ENCODE data around the gene LPP.

DNA sequence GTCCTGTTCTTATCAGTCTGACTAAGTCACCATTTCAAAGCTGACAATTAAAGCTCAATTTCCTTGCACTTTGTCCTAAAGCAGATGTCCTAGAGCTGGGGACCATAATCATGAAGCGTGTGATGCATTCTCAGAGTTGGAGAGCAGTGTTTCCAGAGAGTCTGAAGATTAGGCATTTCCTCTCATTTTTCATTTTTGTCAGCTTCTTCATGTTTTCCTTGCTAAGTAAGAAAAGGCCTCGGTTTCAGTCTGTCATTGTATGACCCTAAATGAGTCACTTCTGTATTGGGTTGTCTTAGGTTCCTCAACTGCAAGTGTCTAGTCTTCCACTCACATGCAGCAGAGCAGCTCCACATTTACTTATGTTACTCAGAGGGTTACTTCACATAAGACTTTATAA, 760.6 kb downstream of the LPP start:
- TF ChIP-seq, protein P1, sequence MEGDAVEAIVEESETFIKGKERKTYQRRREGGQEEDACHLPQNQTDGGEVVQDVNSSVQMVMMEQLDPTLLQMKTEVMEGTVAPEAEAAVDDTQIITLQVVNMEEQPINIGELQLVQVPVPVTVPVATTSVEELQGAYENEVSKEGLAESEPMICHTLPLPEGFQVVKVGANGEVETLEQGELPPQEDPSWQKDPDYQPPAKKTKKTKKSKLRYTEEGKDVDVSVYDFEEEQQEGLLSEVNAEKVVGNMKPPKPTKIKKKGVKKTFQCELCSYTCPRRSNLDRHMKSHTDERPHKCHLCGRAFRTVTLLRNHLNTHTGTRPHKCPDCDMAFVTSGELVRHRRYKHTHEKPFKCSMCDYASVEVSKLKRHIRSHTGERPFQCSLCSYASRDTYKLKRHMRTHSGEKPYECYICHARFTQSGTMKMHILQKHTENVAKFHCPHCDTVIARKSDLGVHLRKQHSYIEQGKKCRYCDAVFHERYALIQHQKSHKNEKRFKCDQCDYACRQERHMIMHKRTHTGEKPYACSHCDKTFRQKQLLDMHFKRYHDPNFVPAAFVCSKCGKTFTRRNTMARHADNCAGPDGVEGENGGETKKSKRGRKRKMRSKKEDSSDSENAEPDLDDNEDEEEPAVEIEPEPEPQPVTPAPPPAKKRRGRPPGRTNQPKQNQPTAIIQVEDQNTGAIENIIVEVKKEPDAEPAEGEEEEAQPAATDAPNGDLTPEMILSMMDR (IDR thresholded peaks at IDR 0.05 in 2 of 3, conservative IDR thresholded peaks at IDR 0.05 in 1 of 3; ENCODE audit: borderline replicate concordance in 1 of 3, insufficient read depth in 1 of 3, low read depth in 2 of 3, low read length in 2 of 3), result no peak
- TF ChIP-seq POLR2A (IDR thresholded peaks at IDR 0.05; ENCODE audit: borderline replicate concordance, extremely low read depth, insufficient read depth, insufficient read length) (no peak), SP1 (IDR thresholded peaks at IDR 0.05; ENCODE audit: low read depth) (no peak), CBX3 (IDR thresholded peaks at IDR 0.05; ENCODE audit: low read depth) (no peak), EZH2phosphoT487 (IDR thresholded peaks at IDR 0.05; ENCODE audit: borderline replicate concordance) (no peak), ELF1 (IDR thresholded peaks at IDR 0.05; ENCODE audit: borderline replicate concordance, low read depth) (no peak), CEBPB (IDR thresholded peaks at IDR 0.05; ENCODE audit: low read depth) (no peak), EZH2 (IDR thresholded peaks at IDR 0.05) (no peak), ZNF274 (IDR thresholded peaks at IDR 0.05; ENCODE audit: low read depth, low read length) (no peak), TCF7L2 (IDR thresholded peaks at IDR 0.05; ENCODE audit: borderline replicate concordance, extremely low read depth, insufficient read depth, insufficient read length) (no peak), RAD21 (IDR thresholded peaks at IDR 0.05; ENCODE audit: low read depth) (no peak)
- TF ChIP-seq, protein P2, sequence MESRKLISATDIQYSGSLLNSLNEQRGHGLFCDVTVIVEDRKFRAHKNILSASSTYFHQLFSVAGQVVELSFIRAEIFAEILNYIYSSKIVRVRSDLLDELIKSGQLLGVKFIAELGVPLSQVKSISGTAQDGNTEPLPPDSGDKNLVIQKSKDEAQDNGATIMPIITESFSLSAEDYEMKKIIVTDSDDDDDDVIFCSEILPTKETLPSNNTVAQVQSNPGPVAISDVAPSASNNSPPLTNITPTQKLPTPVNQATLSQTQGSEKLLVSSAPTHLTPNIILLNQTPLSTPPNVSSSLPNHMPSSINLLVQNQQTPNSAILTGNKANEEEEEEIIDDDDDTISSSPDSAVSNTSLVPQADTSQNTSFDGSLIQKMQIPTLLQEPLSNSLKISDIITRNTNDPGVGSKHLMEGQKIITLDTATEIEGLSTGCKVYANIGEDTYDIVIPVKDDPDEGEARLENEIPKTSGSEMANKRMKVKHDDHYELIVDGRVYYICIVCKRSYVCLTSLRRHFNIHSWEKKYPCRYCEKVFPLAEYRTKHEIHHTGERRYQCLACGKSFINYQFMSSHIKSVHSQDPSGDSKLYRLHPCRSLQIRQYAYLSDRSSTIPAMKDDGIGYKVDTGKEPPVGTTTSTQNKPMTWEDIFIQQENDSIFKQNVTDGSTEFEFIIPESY (IDR thresholded peaks at IDR 0.05; ENCODE audit: extremely low read depth, insufficient replicate concordance, low read length), result no peak
- TF ChIP-seq, protein P3, sequence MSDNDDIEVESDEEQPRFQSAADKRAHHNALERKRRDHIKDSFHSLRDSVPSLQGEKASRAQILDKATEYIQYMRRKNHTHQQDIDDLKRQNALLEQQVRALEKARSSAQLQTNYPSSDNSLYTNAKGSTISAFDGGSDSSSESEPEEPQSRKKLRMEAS (IDR thresholded peaks at IDR 0.05), result no peak
